ENCODE results near the gene TNS3.

- TF ChIP-seq POLR2AphosphoS5 (IDR thresholded peaks at IDR 0.05; ENCODE audit: low read depth, low read length): no peak; the same call in 1 of the 2 replicates
- TF ChIP-seq CTCF (IDR thresholded peaks at IDR 0.05): no peak
These were observed 38.9 kb downstream of the TNS3 start for GRCh38 chr7:47543056-47543455.
